PC-3 (cell line): ENCODE results near the gene CUL4B. TPM values are rescaled to one million over a fixed set of nuclear protein-coding genes. Genes with fewer than 3 reads are reported as not detected.

Experiments
- ATAC-seq: fragments of 200-7000 bp; cut with Tn5 transposase; 2 replicates; pipeline ENCODE4 v1.9.1; 2020; ENCODE audit warnings: mild to moderate bottlenecking, moderate library complexity
- BruUV-seq: library from RNA; stranded (reverse); fragments of 400-500 nt; replicated peaks from 2 replicates; lab custom pipeline; 2021; lab: Mats Ljungman, UMichigan
- CTCF ChIA-PET: fragments of 300-600 bp; sonication (Branson Sonifier 250); formaldehyde crosslinking; loops from one replicate; lab custom pipeline; 2022; ENCODE audit warnings: antibody characterized with exemption; lab: Charles Lee
- POLR2A ChIA-PET: fragments of 300-600 bp; sonication (Branson Sonifier 250); formaldehyde crosslinking; loops from one replicate; lab custom pipeline; 2022; ENCODE audit warnings: antibody characterized with exemption; ENCODE audit not compliant: unreplicated experiment; lab: Charles Lee
- DNase-seq: peaks from one replicate; pipeline ENCODE4 v3.0.0-alpha.2; 2015
- H2AFZ ChIP-seq: fragments of 300-600 bp; sonication (generic); 2 replicates; pipeline ENCODE4 v1.6.0; 2016; ENCODE audit warnings: antibody characterized with exemption, low read length
- H3F3A ChIP-seq: fragments of 300-600 bp; sonication (generic); one replicate; pipeline ENCODE4 v1.6.0; 2017; ENCODE audit warnings: antibody characterized with exemption, low read length, control low read depth, mild to moderate bottlenecking; ENCODE audit not compliant: unreplicated experiment
- H3K27ac ChIP-seq: fragments of 300-600 bp; sonication (generic); 2 replicates; pipeline ENCODE4 v1.5.1; 2016; ENCODE audit warnings: mild to moderate bottlenecking, low read length
- H3K27me3 ChIP-seq: fragments of 300-600 bp; sonication (generic); 2 replicates; pipeline ENCODE4 v1.6.1; 2016; ENCODE audit warnings: low read length, mixed read lengths
- H3K36me3 ChIP-seq: fragments of 300-600 bp; sonication (generic); 2 replicates; pipeline ENCODE4 v1.6.1; 2016; ENCODE audit warnings: low read depth, mixed run types, low read length, mixed read lengths
- H3K4me1 ChIP-seq: fragments of 300-600 bp; sonication (generic); 2 replicates; pipeline ENCODE4 v1.5.1; 2016; ENCODE audit warnings: low read length; ENCODE audit not compliant: insufficient read depth
- H3K4me2 ChIP-seq: fragments of 300-600 bp; sonication (generic); 2 replicates; pipeline ENCODE4 v1.6.0; 2016; ENCODE audit warnings: low read length
- H3K4me3 ChIP-seq: fragments of 300-600 bp; sonication (generic); 2 replicates; pipeline ENCODE4 v1.5.1; 2016; ENCODE audit warnings: mild to moderate bottlenecking, low read length, mixed read lengths
- H3K79me2 ChIP-seq: fragments of 300-600 bp; sonication (generic); 2 replicates; pipeline ENCODE4 v1.6.1; 2017; ENCODE audit warnings: low read length, mixed read lengths
- H3K9ac ChIP-seq: fragments of 300-600 bp; sonication (generic); 2 replicates; pipeline ENCODE4 v1.6.0; 2016; ENCODE audit warnings: mild to moderate bottlenecking, low read length
- H3K9me2 ChIP-seq: fragments of 300-600 bp; sonication (generic); replicated peaks from 2 replicates; pipeline ENCODE4 v1.6.1; 2016; ENCODE audit warnings: mixed run types, low read length, mixed read lengths
- H3K9me3 ChIP-seq: fragments of 300-600 bp; sonication (generic); 2 replicates; pipeline ENCODE4 v1.6.1; 2016; ENCODE audit warnings: low read length, mixed read lengths
- H4K20me1 ChIP-seq: fragments of 300-600 bp; sonication (generic); 2 replicates; pipeline ENCODE4 v1.6.1; 2016; ENCODE audit warnings: low read length, mixed read lengths
- EZH2 ChIP-seq: fragments of 300-600 bp; sonication (generic); IDR thresholded peaks from one replicate; pipeline ENCODE4 v1.6.1; 2017; ENCODE audit warnings: antibody characterized with exemption, mild to moderate bottlenecking, low read length; ENCODE audit not compliant: unreplicated experiment
- EZH2phosphoT487 ChIP-seq: fragments of 300-600 bp; sonication (generic); IDR thresholded peaks from 2 replicates; pipeline ENCODE4 v1.6.1; 2018; ENCODE audit warnings: mild to moderate bottlenecking, antibody characterized with exemption, low read length, borderline replicate concordance
- intact Hi-C: fragments of 100-400 bp; cut with micrococcal nuclease; formaldehyde crosslinking; loops from 2 replicates; pipeline ENCODE4 v1.9.0; 2023
- total RNA-seq: library from RNA; depleted of rRNA; stranded (reverse); fragments of >200 nt; gene quantifications from 2 replicates; pipeline ENCODE4 v1.2.3, GENCODE V29; 2014
- TF ChIP-seq, protein P1 (sequence below): fragments of 300-600 bp; sonication (generic); conservative IDR thresholded peaks from 2 replicates; pipeline ENCODE4 v1.5.1; 2017; ENCODE audit warnings: antibody characterized with exemption, low read depth, mild to moderate bottlenecking, low read length

Gene CUL4B
- total RNA-seq, 1 experiment from 2014 or later, result 38.1 TPM

DNA sequence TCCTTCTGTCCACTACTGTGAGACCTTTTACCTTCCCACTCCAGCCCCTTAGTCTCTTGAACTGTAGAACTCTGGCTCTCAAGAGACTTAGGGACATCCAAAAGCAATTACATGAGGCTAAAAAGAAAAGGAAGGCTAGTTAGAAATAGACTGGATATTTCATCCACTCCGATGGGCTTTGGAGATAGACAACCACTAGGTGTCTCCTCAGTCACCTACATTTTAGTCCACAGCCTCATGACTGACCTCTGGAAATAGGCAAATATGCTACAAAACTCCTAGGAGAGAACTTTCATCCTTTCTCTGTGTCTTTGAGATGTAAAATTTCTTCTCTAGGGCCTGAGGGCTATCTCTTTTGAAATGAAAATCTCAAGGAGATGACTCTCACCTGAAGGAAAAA, 46.5 kb downstream of the CUL4B start:
- CTCF ChIA-PET, result no interaction called here
- peak; percentile 64 for DNase-seq

DNA sequence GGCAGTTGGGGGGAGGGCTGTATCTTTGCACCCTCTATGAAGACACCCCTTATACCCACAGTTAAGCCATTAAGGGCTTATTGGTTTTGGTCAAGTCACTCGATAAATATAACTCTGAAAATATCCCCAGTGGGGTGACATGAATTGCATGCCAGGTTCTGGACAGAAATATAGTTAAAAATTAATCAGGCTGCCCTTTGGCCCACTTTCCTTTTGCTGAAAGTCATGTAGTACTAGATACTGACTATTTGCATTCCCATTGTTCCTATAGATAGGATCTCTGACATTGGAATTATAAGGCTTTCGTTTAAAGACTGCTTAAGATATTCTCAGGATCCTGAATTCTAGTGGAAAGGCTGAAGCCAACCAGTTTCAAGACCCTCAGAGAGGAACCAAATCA, 48.1 kb downstream of the CUL4B start:
- Histone ChIP-seq H3K36me3 (no peaks in the 10 kb centered on the region), H3K9me2 (no peaks in the 10 kb centered on the region), H3F3A (no peaks in the 10 kb centered on the region), H3K9ac (no peak overlapping the region), H2AFZ (no peak overlapping the region), H3K4me1 (peaks cover 5% of the 10 kb centered on the region; the same call in 1 of the 2 replicates), H3K9me3 (no peaks in the 10 kb centered on the region), H4K20me1 (no peaks in the 10 kb centered on the region), H3K4me3 (no peak overlapping the region), H3K27ac (no peak overlapping the region), H3K27me3 (no peaks in the 10 kb centered on the region), H3K4me2 (no peak overlapping the region), H3K79me2 (no peaks in the 10 kb centered on the region)
- ATAC-seq (no peak), DNase-seq (no peak)
- ChIA-PET POLR2A (no interaction called here), CTCF (no interaction called here)
- BruUV-seq, result no TSS peak
- TF ChIP-seq, protein P1, sequence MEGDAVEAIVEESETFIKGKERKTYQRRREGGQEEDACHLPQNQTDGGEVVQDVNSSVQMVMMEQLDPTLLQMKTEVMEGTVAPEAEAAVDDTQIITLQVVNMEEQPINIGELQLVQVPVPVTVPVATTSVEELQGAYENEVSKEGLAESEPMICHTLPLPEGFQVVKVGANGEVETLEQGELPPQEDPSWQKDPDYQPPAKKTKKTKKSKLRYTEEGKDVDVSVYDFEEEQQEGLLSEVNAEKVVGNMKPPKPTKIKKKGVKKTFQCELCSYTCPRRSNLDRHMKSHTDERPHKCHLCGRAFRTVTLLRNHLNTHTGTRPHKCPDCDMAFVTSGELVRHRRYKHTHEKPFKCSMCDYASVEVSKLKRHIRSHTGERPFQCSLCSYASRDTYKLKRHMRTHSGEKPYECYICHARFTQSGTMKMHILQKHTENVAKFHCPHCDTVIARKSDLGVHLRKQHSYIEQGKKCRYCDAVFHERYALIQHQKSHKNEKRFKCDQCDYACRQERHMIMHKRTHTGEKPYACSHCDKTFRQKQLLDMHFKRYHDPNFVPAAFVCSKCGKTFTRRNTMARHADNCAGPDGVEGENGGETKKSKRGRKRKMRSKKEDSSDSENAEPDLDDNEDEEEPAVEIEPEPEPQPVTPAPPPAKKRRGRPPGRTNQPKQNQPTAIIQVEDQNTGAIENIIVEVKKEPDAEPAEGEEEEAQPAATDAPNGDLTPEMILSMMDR, result no peak
- intact Hi-C loops, result loop anchor here (5.0 kb wide), 3 partner anchors 50 to 255 kb away; partner anchors contain the start of genes CUL4B and MCTS1

More for the DNA sequence above, 46.5 kb downstream of the CUL4B start:
- intact Hi-C loops, result loop anchor here (5.0 kb wide), 3 partner anchors 48 to 253 kb away; partner anchors contain the start of genes CUL4B and MCTS1
- H3K27ac ChIP-seq, result no peak overlapping the region
- H3K4me1 ChIP-seq, result peaks cover 17% of the 10 kb centered on the region
- H3F3A ChIP-seq, result no peaks in the 10 kb centered on the region
- no peak for TF ChIP-seq EZH2phosphoT487
- TF ChIP-seq EZH2, result no peak
- TF ChIP-seq, protein P1, result peak; percentile 76
- no peaks in the 10 kb centered on the region for H3K27me3 ChIP-seq
- no TSS peak for BruUV-seq
- H3K9ac ChIP-seq, result no peak overlapping the region
- no peaks in the 10 kb centered on the region for H3K9me2 ChIP-seq
- H3K36me3 ChIP-seq, result no peaks in the 10 kb centered on the region
- no peaks in the 10 kb centered on the region for H3K9me3 ChIP-seq
- H3K4me3 ChIP-seq, result no peak overlapping the region
- H3K4me2 ChIP-seq, result peak overlapping the region; percentile 50; the same call in 1 of the 2 replicates
- POLR2A ChIA-PET, result interaction anchor here (0.5 to 0.6 kb wide), 2 partner anchors 15 to 47 kb away, joined by 4 to 8 read pairs; no protein-coding TSS in a partner anchor
- no peaks in the 10 kb centered on the region for H4K20me1 ChIP-seq
- H2AFZ ChIP-seq, result no peak overlapping the region
- no peaks in the 10 kb centered on the region for H3K79me2 ChIP-seq
- peak; percentile 84 for ATAC-seq

DNA sequence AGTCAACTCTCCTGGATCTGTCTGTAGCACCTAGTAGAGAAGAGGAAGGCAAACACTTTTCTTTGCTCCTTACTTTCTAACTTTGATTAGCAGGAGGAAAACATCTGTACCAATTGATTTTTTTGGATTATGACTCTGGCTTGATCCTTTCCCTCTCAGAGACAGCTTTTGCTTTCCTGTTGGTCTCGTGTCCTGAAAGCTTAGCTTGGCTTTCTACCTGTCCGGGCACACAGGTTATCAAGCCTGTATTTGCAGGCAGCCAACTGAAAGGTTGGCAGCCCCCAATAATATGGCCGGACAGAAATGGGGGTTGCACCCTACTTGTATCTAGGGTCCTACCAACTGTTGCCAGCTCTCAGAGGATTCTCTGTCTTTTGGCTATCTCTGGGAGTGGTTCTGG, 48.5 kb downstream of the CUL4B start:
- Histone ChIP-seq H3K4me1 (0 out of 2 replicates have a peak, but pooled peaks cover under 1% of the 10 kb centered on the region), H3K4me2 (no peak overlapping the region), H3K4me3 (no peak overlapping the region), H3K9me2 (no peaks in the 10 kb centered on the region), H3K79me2 (no peaks in the 10 kb centered on the region), H3K27me3 (no peaks in the 10 kb centered on the region), H3K9ac (no peak overlapping the region), H3F3A (no peaks in the 10 kb centered on the region), H2AFZ (no peak overlapping the region), H3K36me3 (no peaks in the 10 kb centered on the region), H4K20me1 (no peaks in the 10 kb centered on the region), H3K27ac (no peak overlapping the region), H3K9me3 (no peaks in the 10 kb centered on the region)
- DNase-seq (no peak), ATAC-seq (no peak)
- ChIA-PET POLR2A (no interaction called here), CTCF (no interaction called here)
- no peak for TF ChIP-seq EZH2
- TF ChIP-seq EZH2phosphoT487, result no peak
- TF ChIP-seq, protein P1, result no peak
- BruUV-seq, result no TSS peak
- intact Hi-C loops, result loop anchor here (5.0 kb wide), 3 partner anchors 50 to 255 kb away; partner anchors contain the start of genes CUL4B and MCTS1
